ENCODE results near the gene CCDC157.
"Not testable (repeated sequence)": the region's sequence is repeated elsewhere in the genome, so short reads cannot be mapped to it uniquely, and the experiment has no call there.

Gene CCDC157

DNA sequence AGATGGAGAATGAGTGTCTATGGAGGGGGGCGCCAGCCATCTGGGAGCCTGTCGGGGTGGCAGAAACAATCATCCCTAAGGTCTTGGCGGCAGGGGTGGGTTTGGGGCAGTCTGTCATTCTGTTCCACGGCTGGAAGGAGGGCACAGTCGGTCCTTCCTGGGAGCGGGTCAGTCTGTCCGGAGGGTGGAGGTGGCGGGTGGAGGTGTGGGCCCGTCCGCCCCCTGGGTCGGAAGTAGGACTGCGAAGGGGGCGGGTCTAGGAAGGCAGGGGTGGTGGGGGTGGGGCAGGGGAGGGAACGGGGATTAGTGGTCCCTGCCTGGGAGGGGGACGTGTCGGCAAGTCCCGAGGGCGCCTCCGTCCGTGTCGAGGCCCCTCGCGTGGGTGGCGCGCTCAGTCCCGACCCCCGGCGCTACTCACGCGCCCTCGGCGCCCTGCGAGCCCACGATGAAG is 30.5 kb upstream of the CCDC157 start:
- DNase-seq, result peak; percentile 50

DNA sequence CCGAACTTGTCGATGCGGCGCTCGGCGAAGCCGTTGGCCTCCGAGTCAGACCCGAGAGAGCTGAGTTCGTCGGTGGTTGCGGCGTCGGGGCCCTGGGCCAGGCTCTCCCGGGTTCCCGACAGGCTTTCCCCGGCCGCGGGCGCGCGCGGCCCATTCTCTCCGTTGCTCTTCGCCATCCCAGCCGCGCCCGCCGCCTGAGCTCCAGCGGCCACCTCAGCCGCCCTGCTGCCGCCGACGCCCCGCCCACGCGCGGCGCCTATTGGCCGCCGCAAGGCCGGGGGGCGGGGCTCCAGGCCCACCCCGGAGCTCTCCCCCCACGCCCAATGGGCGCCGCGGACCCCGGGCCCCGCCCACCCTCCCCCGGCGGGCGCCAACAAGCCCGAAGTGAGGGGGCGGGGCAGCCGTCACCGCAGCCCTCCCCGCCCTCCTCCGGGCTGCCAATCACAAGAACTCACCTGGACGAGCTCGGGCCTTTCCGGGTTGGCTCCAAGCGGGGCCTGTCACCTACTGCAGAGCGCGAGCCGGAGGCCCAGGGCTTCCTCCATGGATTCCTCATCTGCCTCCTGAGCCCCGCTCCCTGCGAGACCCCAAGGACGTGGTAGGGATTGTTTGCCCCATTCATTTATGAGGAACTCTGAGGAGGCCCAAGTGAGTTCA is 30.0 kb upstream of the CCDC157 start, which contains the start of gene TBC1D10A:
Gene TBC1D10A, minus strand, starts transcription at position 236 of the 657 bp plus-strand sequence. Its CDS starts 60 bp downstream, at position 176.
- peak; percentile 95 for DNase-seq

DNA sequence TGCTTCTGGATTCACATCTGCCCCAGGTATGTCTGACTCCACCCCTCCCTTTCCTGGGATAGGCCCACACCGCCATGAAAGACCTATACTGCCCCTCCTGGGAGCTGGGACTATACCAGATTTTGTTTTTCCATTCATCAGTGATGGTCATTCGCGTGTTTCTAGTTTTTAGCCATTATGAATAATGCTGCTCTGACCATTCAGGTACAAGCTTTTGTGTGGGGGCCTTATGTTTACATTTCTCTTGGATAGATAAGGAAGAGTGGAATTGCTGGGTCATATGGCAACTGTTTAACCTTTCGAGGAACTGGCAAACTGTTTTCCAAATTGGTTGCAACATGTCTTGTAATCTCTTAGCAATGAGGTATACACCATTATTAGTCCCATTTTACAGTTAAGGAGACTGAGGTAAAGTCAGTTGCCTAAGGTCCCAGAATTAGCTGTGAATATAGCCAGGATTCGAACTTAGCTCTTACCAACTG is 28.9 kb upstream of the CCDC157 start:
- peak; percentile 52 for DNase-seq

DNA sequence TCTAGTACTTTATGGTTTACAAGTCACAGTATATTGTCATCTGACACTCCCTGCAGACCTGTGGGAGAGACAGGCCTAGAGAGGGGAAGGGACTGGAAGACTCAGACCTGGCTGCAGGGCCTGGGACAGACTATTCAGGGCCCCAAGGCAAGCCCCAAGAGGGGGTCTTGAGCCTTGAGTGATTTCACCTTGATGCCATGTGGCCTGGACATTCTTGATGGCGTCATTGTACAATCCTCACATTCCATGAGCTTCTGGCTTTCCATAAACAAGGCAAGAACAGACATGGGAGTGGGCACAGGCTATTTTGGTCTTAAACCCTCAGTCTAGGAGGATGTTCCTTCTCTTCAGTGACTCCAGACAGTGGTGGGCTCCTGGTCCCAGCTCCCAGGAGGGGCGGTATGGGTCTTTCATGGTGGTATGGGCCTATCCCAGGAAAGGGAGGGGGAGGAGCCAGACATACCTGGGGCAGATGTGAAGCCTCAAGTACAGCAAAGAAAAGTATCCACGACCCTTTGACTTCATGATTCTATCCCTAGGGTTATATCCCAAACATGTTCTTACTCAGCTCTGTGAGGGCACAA is 28.2 kb upstream of the CCDC157 start:
- DNase-seq, result no peak

DNA sequence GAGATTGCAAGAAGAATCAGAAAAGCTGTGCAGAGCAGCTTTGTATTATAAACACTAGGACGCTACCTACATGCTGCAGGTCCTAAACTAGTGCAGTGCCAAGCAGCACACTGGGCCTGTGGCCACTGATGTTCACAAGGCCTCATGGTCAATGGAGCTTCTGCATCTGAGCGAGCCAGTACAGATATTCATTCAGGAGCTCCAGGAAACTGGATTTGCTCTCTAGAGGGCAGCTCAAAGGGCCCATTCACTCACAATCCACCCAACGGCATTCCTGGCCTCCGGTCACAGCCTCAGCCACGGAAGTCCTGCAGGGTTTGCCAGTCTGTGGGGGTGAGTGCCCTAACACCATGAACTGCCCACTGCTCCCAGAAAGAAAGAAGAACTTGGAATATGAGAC is 24.3 kb upstream of the CCDC157 start:
- no peak for DNase-seq

DNA sequence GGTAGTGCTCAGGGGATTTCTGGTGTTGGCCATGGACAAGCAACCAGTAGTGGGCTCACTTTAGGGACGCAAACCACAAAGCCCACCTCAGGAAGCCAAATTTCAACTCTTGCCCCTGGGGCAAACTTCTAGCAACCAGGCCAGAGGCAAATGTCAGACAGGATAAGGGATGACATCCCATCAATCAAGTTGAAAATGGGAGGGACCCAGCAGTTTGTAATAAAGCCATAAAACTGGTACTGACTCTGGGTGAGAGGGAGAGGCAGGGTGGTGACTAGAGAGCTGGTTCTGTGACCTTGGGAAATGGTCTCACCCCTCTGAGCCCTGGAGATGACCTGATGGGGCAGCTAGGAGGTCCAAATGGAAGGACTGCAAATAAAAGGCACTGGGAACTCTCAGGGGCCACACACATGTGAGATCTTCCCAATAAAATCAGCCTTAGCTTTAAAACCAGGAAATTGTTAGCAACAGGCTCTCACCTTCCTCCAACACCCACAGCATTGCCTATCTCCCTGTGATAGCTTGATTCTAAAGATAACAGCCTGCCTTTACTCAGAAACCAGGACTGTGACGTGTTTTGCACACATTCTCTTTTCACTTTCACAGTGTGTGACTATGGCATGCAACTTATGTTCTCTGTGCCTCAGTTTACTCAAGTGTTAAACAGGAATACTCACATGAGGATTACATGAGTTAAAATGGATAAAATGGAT is 23.7 kb upstream of the CCDC157 start:
- no peak for DNase-seq

DNA sequence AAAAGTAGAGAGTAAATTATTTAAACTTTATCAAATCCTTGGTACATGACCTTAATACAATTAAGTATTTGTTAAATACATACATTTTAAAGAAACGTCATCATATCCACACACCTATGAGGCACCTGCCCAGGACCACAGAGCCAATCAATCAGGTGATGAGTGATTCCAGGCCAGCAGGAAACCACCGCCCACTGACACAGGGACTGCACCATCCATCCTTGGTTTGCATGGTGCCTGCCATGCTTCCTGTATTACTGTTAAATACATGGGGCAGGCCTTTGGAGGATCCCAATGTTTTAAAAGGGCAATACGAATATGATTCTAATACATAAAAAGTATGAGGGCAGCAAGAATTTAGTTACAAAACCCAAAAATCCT is 23.1 kb upstream of the CCDC157 start:
- no peak for DNase-seq

DNA sequence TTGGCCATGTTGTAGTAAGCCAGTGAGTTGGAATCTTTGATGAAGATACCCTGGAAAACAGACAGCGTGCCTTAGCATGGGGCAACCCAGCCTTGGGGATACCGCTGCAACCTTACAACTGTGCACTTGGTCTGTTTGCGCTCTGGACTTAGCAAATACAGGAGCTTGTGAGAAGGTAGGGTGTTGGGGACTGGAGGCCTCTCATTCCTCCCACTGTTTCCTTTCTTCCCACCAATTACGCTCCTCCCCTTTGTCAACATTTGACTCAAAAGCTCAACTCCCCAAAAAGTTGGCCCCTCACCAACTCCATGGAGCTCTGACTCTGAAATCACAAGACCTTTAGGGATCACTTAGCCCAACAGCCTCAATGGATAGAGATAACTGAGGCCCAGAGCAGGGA is 22.2 kb upstream of the CCDC157 start:
- DNase-seq, result no peak

DNA sequence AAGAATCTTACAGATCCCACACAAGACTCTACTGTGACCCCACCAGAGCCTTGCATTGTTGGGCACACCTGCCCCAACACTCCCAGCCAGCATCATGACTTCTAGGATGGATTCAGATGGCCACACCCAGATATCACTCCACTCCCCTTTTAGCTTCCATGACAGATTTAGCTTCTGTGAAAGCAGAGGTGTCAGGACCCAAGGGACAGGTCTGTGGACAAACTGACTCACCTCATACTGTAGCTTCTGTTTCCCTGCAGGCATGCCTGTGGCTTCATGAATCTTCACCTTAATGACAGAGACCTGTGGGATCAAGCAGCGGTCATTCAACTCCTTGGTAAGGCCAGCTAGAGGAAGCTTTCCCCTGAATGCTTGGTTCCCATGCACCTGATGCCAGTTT is 21.6 kb upstream of the CCDC157 start:
- no peak for DNase-seq

DNA sequence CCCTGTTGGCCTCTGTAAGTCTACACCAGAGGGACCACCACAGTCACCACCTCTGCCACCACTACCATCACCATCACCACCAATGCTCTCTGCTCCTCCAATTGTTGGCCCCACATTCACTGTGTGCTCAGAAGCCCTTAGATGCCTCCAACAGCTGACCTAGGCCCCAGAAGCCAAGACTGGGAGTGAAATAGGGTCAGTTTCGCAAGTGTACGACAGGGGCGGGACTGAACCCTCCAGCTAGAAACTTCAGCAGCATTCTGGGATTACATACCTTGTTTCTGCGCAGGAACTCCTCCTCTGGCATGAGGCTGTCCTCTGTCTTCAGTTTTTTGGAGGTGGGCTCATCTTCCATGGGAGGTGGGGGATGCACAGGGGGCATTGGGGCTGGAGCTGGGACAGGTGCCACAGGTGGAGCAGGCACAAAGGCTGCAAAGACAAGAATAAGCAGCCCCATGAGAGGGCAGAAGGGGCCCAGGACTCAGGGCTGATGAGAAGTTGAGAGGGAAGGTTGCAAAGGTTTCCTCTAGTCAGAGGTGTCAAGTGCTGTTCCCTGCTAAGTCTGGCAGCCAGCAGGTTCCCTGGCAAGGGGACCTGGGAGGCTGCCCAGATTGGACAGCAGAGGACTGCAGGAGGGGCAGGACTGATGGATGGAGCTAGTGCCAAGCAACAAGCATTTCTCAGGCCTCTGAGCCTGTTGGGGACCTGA is 19.9 kb upstream of the CCDC157 start:
- DNase-seq, result no peak

DNA sequence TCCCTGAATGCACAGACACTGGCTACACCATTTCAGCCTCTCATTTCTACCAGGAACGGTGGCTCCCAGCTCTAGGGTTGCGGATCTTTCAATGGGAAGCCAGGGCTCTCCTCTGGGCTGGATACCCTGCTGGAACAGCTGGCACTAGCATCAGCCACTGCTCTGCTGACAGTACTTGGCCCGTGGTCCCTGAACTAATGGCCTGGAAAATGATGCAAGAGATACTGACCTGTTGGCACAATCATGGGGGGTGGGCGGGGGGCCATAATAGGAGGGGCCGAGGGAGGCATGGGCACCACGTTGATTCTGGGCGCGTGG is 19.4 kb upstream of the CCDC157 start:
- no peak for DNase-seq

DNA sequence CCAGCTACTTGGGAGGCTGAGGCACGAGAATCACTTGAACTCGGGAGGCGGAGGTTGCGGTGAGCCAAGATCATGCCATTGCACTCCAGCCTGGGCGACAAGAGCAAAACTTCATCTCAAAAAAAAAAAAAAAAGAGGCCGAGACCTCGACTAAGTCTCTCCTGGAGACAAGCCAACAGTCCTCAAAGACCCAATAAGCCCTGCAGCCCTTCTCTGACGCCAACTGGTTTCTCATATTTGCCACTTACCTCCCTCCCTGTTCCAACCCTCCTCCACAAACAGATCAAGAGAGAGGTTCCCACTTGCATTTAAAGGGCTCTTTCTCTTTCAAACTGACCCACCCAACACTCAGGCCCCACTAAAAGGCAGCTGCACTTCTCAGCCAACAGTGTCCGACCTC is 18.5 kb upstream of the CCDC157 start:
- not testable (repeated sequence) for DNase-seq

DNA sequence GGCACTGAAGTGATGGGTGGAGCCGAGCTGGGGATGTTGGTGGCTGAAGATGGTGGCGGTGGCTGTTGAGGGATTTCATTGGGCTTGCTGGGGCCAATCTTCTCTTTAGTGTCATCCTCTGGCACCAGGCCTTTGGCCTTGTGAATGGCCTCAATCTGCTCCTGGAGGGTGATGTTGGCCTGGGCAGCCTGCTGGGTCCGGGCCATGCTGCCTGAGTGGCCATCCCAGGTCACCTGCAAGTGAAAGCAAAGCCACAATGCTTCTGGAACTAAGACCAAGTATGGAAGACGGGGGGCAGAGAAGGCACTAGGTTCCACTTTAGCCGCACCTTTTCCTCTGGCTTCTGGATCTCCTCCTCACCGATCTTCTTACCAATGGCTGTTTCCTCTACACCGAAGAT is 18.0 kb upstream of the CCDC157 start:
- DNase-seq, result no peak

DNA sequence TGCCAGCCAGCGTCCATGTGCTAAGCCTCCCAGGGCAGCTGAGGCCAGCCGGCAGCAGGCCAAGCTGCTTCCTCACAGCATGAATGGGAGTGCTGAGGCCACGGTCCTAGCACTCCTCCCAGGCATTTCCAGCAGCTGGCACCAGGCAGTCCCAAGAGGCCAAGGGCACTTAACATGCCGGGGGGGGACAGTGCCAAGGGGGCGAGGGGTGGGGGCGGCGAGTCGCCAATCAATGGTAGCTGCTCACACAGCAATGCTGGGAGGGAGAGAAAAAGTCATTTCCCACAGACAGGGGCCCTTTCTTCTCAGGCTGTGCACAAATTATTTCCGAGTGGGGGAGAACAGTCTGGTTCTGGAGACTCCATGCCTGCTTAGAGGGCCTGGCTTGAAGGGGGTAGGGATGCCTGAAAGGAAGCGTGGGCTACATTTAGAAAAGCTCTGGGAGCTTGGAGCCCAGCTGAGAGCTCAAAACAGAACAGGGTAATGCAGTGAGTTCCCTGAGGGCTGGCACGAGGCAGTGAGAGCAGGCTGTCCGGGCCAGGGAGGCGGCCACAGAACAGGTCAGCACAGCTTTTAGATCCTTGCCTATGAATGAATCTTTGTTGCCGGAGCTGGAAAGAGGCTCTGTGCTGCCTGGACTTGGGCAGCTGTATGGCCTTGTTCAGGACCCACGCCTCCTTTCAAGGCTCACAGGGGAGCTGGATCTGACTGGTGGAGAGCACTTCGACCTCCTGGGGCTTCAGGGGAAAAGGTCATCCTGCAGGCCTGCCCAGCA is 15.7 kb upstream of the CCDC157 start:
- DNase-seq, result no peak

DNA sequence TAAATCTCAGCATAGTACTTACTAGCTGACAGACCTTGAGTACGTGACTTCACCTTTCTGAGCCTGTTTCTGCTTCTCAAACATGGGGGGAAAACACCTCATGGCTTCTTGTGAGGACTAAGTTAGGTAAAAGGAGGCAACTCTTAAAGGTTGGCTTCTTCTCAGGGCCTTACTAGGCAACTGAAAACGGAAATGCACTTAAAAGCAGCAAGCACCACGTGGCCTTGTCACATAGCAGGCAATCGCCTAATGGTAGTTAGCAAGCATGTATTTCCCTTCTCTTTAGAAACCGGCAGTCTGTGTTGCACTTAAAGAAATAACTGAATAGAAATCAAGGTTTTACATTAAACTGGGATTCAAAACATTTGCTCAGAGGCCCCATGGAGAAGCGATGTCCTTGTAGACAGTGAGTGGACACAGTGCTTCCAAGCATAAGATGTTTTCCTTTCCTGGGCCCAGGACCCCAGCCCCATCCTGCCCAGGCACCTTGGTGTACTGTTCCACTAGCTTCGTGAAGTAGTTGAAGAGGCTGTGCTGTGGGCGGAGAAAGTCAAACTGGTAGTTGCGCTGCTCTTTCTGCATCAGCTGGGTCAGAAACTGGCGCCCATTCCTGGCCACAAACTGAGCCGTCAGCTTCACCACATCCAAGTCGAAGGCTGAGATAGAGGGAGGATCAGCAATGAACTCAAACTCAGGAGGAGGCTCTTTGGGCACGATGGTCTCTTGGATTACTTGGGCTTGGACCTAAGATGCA is 12.2 kb upstream of the CCDC157 start:
- DNase-seq, result no peak

DNA sequence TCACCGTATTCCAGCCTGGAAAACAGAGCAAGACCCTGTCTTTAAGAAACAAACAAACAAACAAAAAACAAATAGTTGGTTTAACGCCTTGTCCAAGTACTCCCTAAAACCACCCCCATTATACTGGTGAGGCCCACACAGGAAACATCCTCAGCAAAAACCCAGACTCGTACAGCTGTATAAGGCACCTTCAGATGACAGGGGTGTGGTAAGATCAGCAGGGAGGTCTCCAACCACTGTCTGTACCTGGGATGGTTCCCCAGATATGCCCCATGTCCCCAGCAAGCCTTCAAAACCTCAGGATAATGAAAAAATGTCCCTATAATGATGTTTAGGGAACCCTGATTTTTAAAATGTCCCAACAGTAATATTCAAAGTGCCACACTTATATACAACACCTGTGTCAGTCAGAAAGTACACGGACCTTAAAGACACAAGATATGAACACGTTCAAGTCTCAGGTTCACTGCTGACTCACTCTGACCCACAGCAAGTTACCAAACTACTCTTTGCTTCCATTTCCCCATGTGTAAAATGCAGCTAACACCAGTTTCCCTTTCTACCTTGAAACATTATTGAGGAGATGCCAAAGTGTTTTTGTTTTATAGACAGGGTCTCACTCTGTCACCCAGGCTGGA is 9.4 kb upstream of the CCDC157 start:
- DNase-seq, result no peak

DNA sequence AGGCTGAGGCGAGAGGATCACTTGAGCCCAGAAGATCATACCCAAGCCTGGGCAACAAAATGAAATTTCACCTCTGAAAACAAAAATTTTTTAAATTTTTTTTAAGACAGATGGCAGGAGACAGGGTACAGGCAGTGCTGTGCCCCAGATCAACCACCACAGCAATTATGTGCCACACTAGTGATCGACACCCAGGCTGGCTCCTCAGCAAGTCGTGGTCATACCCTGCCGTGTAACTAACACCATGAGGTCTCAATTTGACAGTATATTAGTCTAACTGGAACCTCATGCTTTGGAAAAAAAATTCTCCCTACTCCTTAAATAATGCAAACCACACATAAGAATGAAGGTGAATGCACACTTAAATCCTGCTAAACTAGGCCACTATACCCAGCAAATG is 8.4 kb upstream of the CCDC157 start:
- DNase-seq, result no peak

DNA sequence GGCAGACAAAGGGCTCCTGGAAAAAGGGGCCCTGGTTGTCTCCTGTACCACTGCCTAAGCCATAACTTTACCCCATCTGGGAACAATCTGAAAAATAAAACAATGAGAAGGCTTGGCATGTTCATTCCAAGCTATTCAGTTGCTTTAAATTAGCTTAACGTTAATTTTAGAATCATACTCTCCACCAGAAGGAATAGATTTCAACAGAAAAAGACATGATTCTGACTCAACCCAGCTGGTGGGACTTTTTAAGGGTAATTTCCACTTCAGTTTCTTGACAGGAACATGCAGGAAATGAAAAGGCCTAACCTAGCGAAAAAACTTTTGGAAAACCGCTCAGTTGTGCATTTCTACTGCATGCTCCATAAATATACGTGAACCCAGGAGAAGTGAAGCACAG is 8.0 kb upstream of the CCDC157 start:
- no peak for DNase-seq

DNA sequence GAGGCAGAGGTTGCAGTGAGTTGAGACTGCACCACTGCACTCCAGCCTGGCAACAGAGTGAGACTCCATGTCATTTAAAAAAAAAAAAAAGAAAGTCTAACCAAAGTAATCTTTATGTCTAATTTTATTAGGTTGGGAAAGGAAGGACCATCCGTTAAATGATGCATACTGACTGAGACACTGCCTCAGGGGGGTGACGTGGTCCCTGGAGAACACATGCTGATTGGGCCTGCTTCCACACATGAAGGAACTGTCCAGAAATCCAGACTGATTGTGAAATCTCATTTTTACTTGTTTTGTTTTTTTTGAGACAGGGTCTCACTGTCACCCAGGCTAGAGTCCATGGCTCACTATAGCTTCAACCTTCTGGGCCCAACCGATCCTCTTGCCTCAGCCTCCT is 5.6 kb upstream of the CCDC157 start:
- DNase-seq, result no peak

DNA sequence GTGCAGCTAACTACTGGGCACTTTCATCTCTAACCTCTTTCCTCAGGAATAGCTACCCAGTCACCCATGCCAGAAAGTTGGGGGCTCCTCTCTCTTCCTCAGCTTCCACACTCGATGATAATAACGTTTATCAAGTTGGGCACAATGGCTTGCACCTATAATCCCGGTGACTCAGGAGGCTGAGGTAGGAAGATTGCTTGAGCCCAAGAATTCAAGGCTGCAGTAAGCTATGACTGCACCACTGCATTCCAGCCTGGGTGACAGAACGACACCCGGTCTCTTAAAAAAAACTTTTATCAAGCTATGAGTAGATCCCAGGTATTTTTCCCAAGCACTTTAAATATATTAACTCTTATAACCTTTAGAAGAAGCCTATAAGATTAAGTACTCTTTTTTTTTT is 2.2 kb upstream of the CCDC157 start:
- no peak for DNase-seq

DNA sequence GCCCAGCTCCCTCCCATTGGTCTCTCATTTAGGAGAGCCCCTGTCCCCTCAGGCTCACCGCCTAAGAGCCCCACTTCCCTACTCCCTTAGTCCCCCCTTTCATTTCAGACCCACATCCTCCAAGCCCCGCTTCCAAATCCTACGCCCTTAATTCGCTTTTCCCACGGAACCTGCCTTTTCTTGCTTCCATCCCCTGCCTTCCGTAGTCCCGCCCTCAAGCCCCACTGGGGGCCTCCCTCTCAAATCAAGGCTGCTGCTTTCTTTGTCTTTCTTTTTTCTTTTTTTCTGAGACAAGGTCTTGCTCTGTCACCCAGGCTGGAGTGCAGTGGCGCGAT is 396 bp downstream of the CCDC157 start:
- no peak for DNase-seq
